MCF 10A (cell line): ENCODE results near the gene FADD. TPM values are rescaled to one million over a fixed set of nuclear protein-coding genes. Genes with fewer than 3 reads are reported as not detected.

Experiments
- BruUV-seq: library from RNA; stranded (reverse); fragments of 400-500 nt; replicated peaks from 2 replicates; lab custom pipeline; 2021; lab: Mats Ljungman, UMichigan
- CTCF ChIA-PET: fragments of 300-600 bp; sonication (Branson Sonifier 250); formaldehyde crosslinking; extraction: SDS; loops from one replicate; lab custom pipeline; 2021; ENCODE audit warnings: antibody characterized with exemption, inconsistent platforms; lab: Yijun Ruan, JAX
- POLR2A ChIA-PET: fragments of 300-600, 350-650 bp; sonication (Branson Sonifier 250); formaldehyde crosslinking; extraction: SDS; loops from one replicate; lab custom pipeline; 2020; ENCODE audit warnings: antibody characterized with exemption, inconsistent platforms; lab: Yijun Ruan, JAX
- DNase-seq: peaks from one replicate; pipeline ENCODE4 v3.0.0-alpha.2; 2018; ENCODE audit not compliant: unreplicated experiment
- H3K27ac Mint-ChIP-seq: one replicate; pipeline ENCODE4 v1.8.0; 2022; ENCODE audit warnings: mild to moderate bottlenecking, low read depth, mixed read lengths; ENCODE audit not compliant: unreplicated experiment
- H3K27me3 Mint-ChIP-seq: one replicate; pipeline ENCODE4 v1.8.0; 2022; ENCODE audit warnings: mixed read lengths; ENCODE audit not compliant: insufficient read depth, unreplicated experiment
- H3K36me3 Mint-ChIP-seq: one replicate; pipeline ENCODE4 v1.8.0; 2022; ENCODE audit warnings: mild to moderate bottlenecking, moderate library complexity, mixed read lengths; ENCODE audit not compliant: insufficient read depth, unreplicated experiment
- H3K4me1 Mint-ChIP-seq: one replicate; pipeline ENCODE4 v1.8.0; 2022; ENCODE audit warnings: mixed read lengths; ENCODE audit not compliant: insufficient read depth, unreplicated experiment
- H3K4me3 Mint-ChIP-seq: one replicate; pipeline ENCODE4 v1.8.0; 2022; ENCODE audit warnings: mild to moderate bottlenecking, moderate library complexity, mixed read lengths; ENCODE audit not compliant: unreplicated experiment
- H3K9me3 Mint-ChIP-seq: one replicate; pipeline ENCODE4 v1.8.0; 2022; ENCODE audit warnings: mixed read lengths; ENCODE audit not compliant: unreplicated experiment
- CTCF ChIP-seq: fragments of 200-600 bp; IDR thresholded peaks from one replicate; pipeline ENCODE4 v1.8.0; 2022; ENCODE audit warnings: antibody characterized with exemption, mild to moderate bottlenecking; ENCODE audit not compliant: unreplicated experiment
- intact Hi-C: fragments of 100-400 bp; cut with micrococcal nuclease; formaldehyde crosslinking; loops from 2 replicates; pipeline ENCODE4 v1.14.1; 2022
- total RNA-seq: library from RNA; stranded (reverse); gene quantifications from 2 replicates; pipeline ENCODE4 v1.2.3, GENCODE V29; 2022

The FADD gene
- total RNA-seq, 1 experiment from 2014 or later = 37.1 TPM

DNA sequence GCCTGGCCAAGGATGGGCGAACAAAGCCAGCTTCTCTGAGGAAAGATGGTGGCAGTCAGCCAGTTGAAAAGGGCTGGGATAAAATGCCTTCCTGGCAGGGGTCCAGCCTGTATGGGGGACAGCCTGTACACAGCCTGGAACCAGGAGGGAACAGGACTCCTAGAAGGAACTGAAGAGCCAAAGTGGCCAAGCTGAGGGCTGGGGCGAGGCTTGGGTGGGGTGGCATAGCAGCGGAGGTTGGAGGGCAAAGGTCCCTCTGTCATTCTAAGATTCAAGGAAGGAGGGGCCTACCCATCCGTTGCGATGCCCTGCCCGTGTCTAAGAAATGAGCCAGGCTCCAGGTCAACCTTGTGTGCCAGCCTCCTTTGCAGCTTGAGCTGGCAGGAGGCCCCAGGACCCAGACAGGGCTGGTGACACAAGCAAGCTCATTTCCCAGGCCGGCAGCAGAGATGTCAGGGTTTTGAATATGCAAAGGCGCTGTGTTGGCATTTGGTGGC lies 22.6 kb downstream of the FADD start:
- H3K4me1 Mint-ChIP-seq = peaks cover 5% of the 10 kb centered on the region
- no peaks in the 10 kb centered on the region for H3K9me3 Mint-ChIP-seq
- POLR2A ChIA-PET = interaction anchor here (1.4 kb wide), 1 partner anchor 15 kb away, joined by 3 read pairs; no protein-coding TSS in a partner anchor
- no peak for TF ChIP-seq CTCF
- CTCF ChIA-PET = interaction anchor here (0.5 to 0.7 kb wide), 2 partner anchors 8 to 476 kb away, joined by 3 read pairs; no protein-coding TSS in a partner anchor
- intact Hi-C loops = no loop called here
- no peak overlapping the region for H3K4me3 Mint-ChIP-seq
- DNase-seq = no peak
- H3K27me3 Mint-ChIP-seq = no peaks in the 10 kb centered on the region
- no peak overlapping the region for H3K27ac Mint-ChIP-seq
- H3K36me3 Mint-ChIP-seq = no peaks in the 10 kb centered on the region
- BruUV-seq = no TSS peak

DNA sequence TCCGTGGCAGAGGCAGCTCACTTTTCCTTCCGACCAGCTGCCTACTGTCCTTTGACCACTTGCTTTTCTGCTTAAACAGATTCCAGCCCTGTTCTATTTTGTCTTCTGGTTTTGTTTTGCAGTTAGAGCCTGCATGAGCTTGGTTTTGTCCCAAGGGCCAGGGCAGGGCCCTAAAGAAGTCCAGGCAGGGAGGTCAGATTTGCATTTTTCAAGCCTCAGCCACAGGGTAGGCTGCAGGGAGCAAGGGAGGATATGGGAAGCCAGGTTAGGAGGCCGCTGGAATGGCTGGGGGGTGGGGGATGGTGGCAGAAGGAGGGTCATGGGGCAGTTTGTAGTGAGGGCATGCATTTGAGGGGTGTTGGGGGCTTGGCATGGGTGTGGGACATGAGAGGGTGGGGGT lies 23.1 kb downstream of the FADD start:
- no peaks in the 10 kb centered on the region for H3K27me3 Mint-ChIP-seq
- DNase-seq = no peak
- H3K27ac Mint-ChIP-seq = no peak overlapping the region
- ChIA-PET POLR2A (interaction anchor here (1.4 kb wide), 1 partner anchor 14 kb away, joined by 3 read pairs; no protein-coding TSS in a partner anchor), CTCF (interaction anchor here (0.5 to 0.7 kb wide), 2 partner anchors 8 to 476 kb away, joined by 3 read pairs; no protein-coding TSS in a partner anchor)
- no TSS peak for BruUV-seq
- no peak for TF ChIP-seq CTCF
- H3K4me3 Mint-ChIP-seq = no peak overlapping the region
- peaks cover 5% of the 10 kb centered on the region for H3K4me1 Mint-ChIP-seq
- no peaks in the 10 kb centered on the region for H3K9me3 Mint-ChIP-seq
- intact Hi-C loops = no loop called here
- H3K36me3 Mint-ChIP-seq = no peaks in the 10 kb centered on the region

- CTCF ChIA-PET = no interaction called here
Measured at GRCh38 chr11:70226967-70227366, 23.9 kb downstream of the FADD start.

GRCh38 chr11:70229737-70230136 lies 26.6 kb downstream of the FADD start:
- H3K9me3 Mint-ChIP-seq = no peaks in the 10 kb centered on the region
- intact Hi-C loops = no loop called here
- CTCF ChIA-PET = interaction anchor here (1.1 kb wide), 1 partner anchor 18 kb away, joined by 3 read pairs; no protein-coding TSS in a partner anchor
- DNase-seq = no peak
- no peaks in the 10 kb centered on the region for H3K36me3 Mint-ChIP-seq
- no peak overlapping the region for H3K4me3 Mint-ChIP-seq
- no peak for TF ChIP-seq CTCF
- POLR2A ChIA-PET = interaction anchor here (1.3 kb wide), 1 partner anchor 15 kb away, joined by 4 read pairs; no protein-coding TSS in a partner anchor
- H3K27ac Mint-ChIP-seq = no peak overlapping the region
- H3K4me1 Mint-ChIP-seq = peaks cover 21% of the 10 kb centered on the region
- H3K27me3 Mint-ChIP-seq = no peaks in the 10 kb centered on the region
- no TSS peak for BruUV-seq

More at GRCh38 chr11:70226967-70227366, 23.9 kb downstream of the FADD start:
- Mint-ChIP-seq H3K36me3 (no peaks in the 10 kb centered on the region), H3K27ac (no peak overlapping the region), H3K4me1 (peaks cover 5% of the 10 kb centered on the region), H3K4me3 (no peak overlapping the region), H3K9me3 (no peaks in the 10 kb centered on the region), H3K27me3 (no peaks in the 10 kb centered on the region)
- POLR2A ChIA-PET = interaction anchor here (1.4 kb wide), 1 partner anchor 13 kb away, joined by 3 read pairs; no protein-coding TSS in a partner anchor
- intact Hi-C loops = no loop called here
- no TSS peak for BruUV-seq
- DNase-seq = peak; percentile 30
- peak; percentile 4 for TF ChIP-seq CTCF
